PC-3 (cell line): Measurements from ENCODE around the gene TRIOBP. TPM values are rescaled to one million over a fixed set of nuclear protein-coding genes. Genes with fewer than 3 reads are reported as not detected.

ENCODE experiments used
- ATAC-seq: fragments of 200-7000 bp; cut with Tn5 transposase; 2 replicates; pipeline ENCODE4 v1.9.1; 2020; ENCODE audit warnings: mild to moderate bottlenecking, moderate library complexity
- BruUV-seq: library from RNA; stranded (reverse); fragments of 400-500 nt; replicated peaks from 2 replicates; lab custom pipeline; 2021; lab: Mats Ljungman, UMichigan
- CTCF ChIA-PET: fragments of 300-600 bp; sonication (Branson Sonifier 250); formaldehyde crosslinking; loops from one replicate; lab custom pipeline; 2022; ENCODE audit warnings: antibody characterized with exemption; lab: Charles Lee
- POLR2A ChIA-PET: fragments of 300-600 bp; sonication (Branson Sonifier 250); formaldehyde crosslinking; loops from one replicate; lab custom pipeline; 2022; ENCODE audit warnings: antibody characterized with exemption; ENCODE audit not compliant: unreplicated experiment; lab: Charles Lee
- DNase-seq: peaks from one replicate; pipeline ENCODE4 v3.0.0-alpha.2; 2015
- H2AFZ ChIP-seq: fragments of 300-600 bp; sonication (generic); 2 replicates; pipeline ENCODE4 v1.6.0; 2016; ENCODE audit warnings: antibody characterized with exemption, low read length
- H3F3A ChIP-seq: fragments of 300-600 bp; sonication (generic); one replicate; pipeline ENCODE4 v1.6.0; 2017; ENCODE audit warnings: antibody characterized with exemption, low read length, control low read depth, mild to moderate bottlenecking; ENCODE audit not compliant: unreplicated experiment
- H3K27ac ChIP-seq: fragments of 300-600 bp; sonication (generic); 2 replicates; pipeline ENCODE4 v1.5.1; 2016; ENCODE audit warnings: mild to moderate bottlenecking, low read length
- H3K27me3 ChIP-seq: fragments of 300-600 bp; sonication (generic); 2 replicates; pipeline ENCODE4 v1.6.1; 2016; ENCODE audit warnings: low read length, mixed read lengths
- H3K36me3 ChIP-seq: fragments of 300-600 bp; sonication (generic); 2 replicates; pipeline ENCODE4 v1.6.1; 2016; ENCODE audit warnings: low read depth, mixed run types, low read length, mixed read lengths
- H3K4me1 ChIP-seq: fragments of 300-600 bp; sonication (generic); 2 replicates; pipeline ENCODE4 v1.5.1; 2016; ENCODE audit warnings: low read length; ENCODE audit not compliant: insufficient read depth
- H3K4me2 ChIP-seq: fragments of 300-600 bp; sonication (generic); 2 replicates; pipeline ENCODE4 v1.6.0; 2016; ENCODE audit warnings: low read length
- H3K4me3 ChIP-seq: fragments of 300-600 bp; sonication (generic); 2 replicates; pipeline ENCODE4 v1.5.1; 2016; ENCODE audit warnings: mild to moderate bottlenecking, low read length, mixed read lengths
- H3K79me2 ChIP-seq: fragments of 300-600 bp; sonication (generic); 2 replicates; pipeline ENCODE4 v1.6.1; 2017; ENCODE audit warnings: low read length, mixed read lengths
- H3K9ac ChIP-seq: fragments of 300-600 bp; sonication (generic); 2 replicates; pipeline ENCODE4 v1.6.0; 2016; ENCODE audit warnings: mild to moderate bottlenecking, low read length
- H3K9me2 ChIP-seq: fragments of 300-600 bp; sonication (generic); replicated peaks from 2 replicates; pipeline ENCODE4 v1.6.1; 2016; ENCODE audit warnings: mixed run types, low read length, mixed read lengths
- H3K9me3 ChIP-seq: fragments of 300-600 bp; sonication (generic); 2 replicates; pipeline ENCODE4 v1.6.1; 2016; ENCODE audit warnings: low read length, mixed read lengths
- H4K20me1 ChIP-seq: fragments of 300-600 bp; sonication (generic); 2 replicates; pipeline ENCODE4 v1.6.1; 2016; ENCODE audit warnings: low read length, mixed read lengths
- CTCF ChIP-seq: fragments of 300-600 bp; sonication (generic); conservative IDR thresholded peaks from 2 replicates; pipeline ENCODE4 v1.5.1; 2017; ENCODE audit warnings: antibody characterized with exemption, low read depth, mild to moderate bottlenecking, low read length
- EZH2 ChIP-seq: fragments of 300-600 bp; sonication (generic); IDR thresholded peaks from one replicate; pipeline ENCODE4 v1.6.1; 2017; ENCODE audit warnings: antibody characterized with exemption, mild to moderate bottlenecking, low read length; ENCODE audit not compliant: unreplicated experiment
- EZH2phosphoT487 ChIP-seq: fragments of 300-600 bp; sonication (generic); IDR thresholded peaks from 2 replicates; pipeline ENCODE4 v1.6.1; 2018; ENCODE audit warnings: mild to moderate bottlenecking, antibody characterized with exemption, low read length, borderline replicate concordance
- intact Hi-C: fragments of 100-400 bp; cut with micrococcal nuclease; formaldehyde crosslinking; loops from 2 replicates; pipeline ENCODE4 v1.9.0; 2023
- total RNA-seq: library from RNA; depleted of rRNA; stranded (reverse); fragments of >200 nt; gene quantifications from 2 replicates; pipeline ENCODE4 v1.2.3, GENCODE V29; 2014

The TRIOBP gene
- total RNA-seq, 1 experiment from 2014 or later, result 64.5 TPM

GRCh38 chr22:37822079-37822833, 125.4 kb downstream of the TRIOBP start:
- Histone ChIP-seq H3K79me2 (no peaks in the 10 kb centered on the region), H4K20me1 (no peaks in the 10 kb centered on the region), H3K27ac (no peak overlapping the region), H3F3A (no peaks in the 10 kb centered on the region), H3K9me3 (no peaks in the 10 kb centered on the region), H3K9ac (no peak overlapping the region), H3K9me2 (no peaks in the 10 kb centered on the region), H2AFZ (no peak overlapping the region), H3K27me3 (no peaks in the 10 kb centered on the region), H3K36me3 (no peaks in the 10 kb centered on the region), H3K4me3 (no peak overlapping the region), H3K4me2 (no peak overlapping the region), H3K4me1 (no peaks in the 10 kb centered on the region)
- ATAC-seq, result no peak
- intact Hi-C loops, result no loop called here
- no TSS peak for BruUV-seq
- TF ChIP-seq CTCF (no peak), EZH2 (no peak), EZH2phosphoT487 (no peak)
- no peak for DNase-seq
- ChIA-PET POLR2A (no interaction called here), CTCF (no interaction called here)

- no TSS peak for BruUV-seq
- H3K27ac ChIP-seq, result no peak within 1 kb of the TSS
- no peak for DNase-seq
- TF ChIP-seq EZH2 (no peak), EZH2phosphoT487 (no peak), CTCF (no peak)
- no peak within 1 kb of the TSS for H3K9ac ChIP-seq
- H3K27me3 ChIP-seq, result no peaks in the 10 kb centered on the region
- no peaks in the 10 kb centered on the region for H3F3A ChIP-seq
- no peaks in the 10 kb centered on the region for H3K79me2 ChIP-seq
- no peaks in the 10 kb centered on the region for H3K9me3 ChIP-seq
- no peaks in the 10 kb centered on the region for H4K20me1 ChIP-seq
- POLR2A ChIA-PET, result no interaction called here
- no peak within 1 kb of the TSS for H2AFZ ChIP-seq
- intact Hi-C loops, result no loop called here
- H3K36me3 ChIP-seq, result no peaks in the 10 kb centered on the region
- H3K4me3 ChIP-seq, result no peak within 1 kb of the TSS
- no peak within 1 kb of the TSS for H3K4me2 ChIP-seq
- no peaks in the 10 kb centered on the region for H3K4me1 ChIP-seq
- CTCF ChIA-PET, result no interaction called here
- no peaks in the 10 kb centered on the region for H3K9me2 ChIP-seq
- no peak for ATAC-seq
Observed at GRCh38 chr22:37823134-37823985, 126.5 kb downstream of the TRIOBP start, which contains the start of gene GALR3. GALR3 (plus strand) TSS chr22:37823382; CDS start chr22:37823407, 25 bp downstream.
